SK-N-MC (cell line): ENCODE results near the gene ABCB10.

Experiments used
- EZH2 ChIP-seq: fragments of 200-600 bp; sonication (generic); IDR thresholded peaks from one replicate; pipeline ENCODE4 v1.6.1; 2017; ENCODE audit warnings: antibody characterized with exemption
- FOXP2 ChIP-seq: optimal IDR thresholded peaks from 2 replicates; pipeline ENCODE3; 2011; ENCODE audit warnings: mild to moderate bottlenecking, moderate library complexity; ENCODE audit not compliant: insufficient read depth; ENCODE audit errors: extremely low read length, control extremely low read depth
- POLR2AphosphoS5 ChIP-seq: IDR thresholded peaks from 2 replicates; pipeline ENCODE4 v1.6.1; 2012; ENCODE audit warnings: mild to moderate bottlenecking, low read depth, low read length, borderline replicate concordance

DNA sequence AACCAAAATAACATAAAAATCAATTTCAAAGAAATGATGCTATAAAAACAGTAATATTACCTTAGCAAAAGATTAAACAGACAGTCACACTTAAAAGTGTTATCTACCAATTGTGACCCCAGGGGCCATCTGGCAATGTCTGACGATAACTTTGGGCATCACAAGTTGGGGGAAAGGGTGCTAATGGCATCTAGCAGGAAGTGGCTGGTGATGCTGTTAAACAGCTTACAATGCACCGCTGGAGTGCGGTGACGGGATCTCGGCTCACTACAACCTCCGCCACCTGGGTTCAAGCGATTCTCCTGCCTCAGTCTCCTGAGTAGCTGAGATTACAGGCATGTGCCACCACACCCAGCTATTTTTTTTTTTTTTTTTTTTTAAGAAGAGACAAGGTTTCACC, 78.0 kb downstream of the ABCB10 start:
- TF ChIP-seq EZH2 (no peak), POLR2AphosphoS5 (no peak), FOXP2 (no peak)
